Ectodermal cell (in vitro differentiated cells): ENCODE results near the gene NT5DC1.
A peak's percentile ranks its signal among the peaks of the same experiment; 100 is the strongest.

Source experiments
- H3K27ac ChIP-seq: 2 replicates; pipeline ENCODE4 v1.7.0; 2013; ENCODE audit warnings: mild to moderate bottlenecking, low read depth, low read length; ENCODE audit not compliant: insufficient read depth, poor library complexity, severe bottlenecking
- H3K27me3 ChIP-seq: 2 replicates; pipeline ENCODE4 v1.7.0; 2013; ENCODE audit warnings: mild to moderate bottlenecking, low read length; ENCODE audit not compliant: insufficient read depth, control insufficient read depth, poor library complexity, severe bottlenecking
- H3K36me3 ChIP-seq: one replicate; pipeline ENCODE4 v1.7.0; 2013; ENCODE audit warnings: low read length; ENCODE audit not compliant: control insufficient read depth, insufficient read depth
- H3K4me1 ChIP-seq: one replicate; pipeline ENCODE4 v1.7.0; 2013; ENCODE audit warnings: low read length; ENCODE audit not compliant: control insufficient read depth, insufficient read depth
- H3K4me3 ChIP-seq: 2 replicates; pipeline ENCODE4 v1.7.0; 2013; ENCODE audit warnings: low read depth, low read length, control low read depth; ENCODE audit not compliant: insufficient read depth
- H3K9me3 ChIP-seq: 2 replicates; pipeline ENCODE4 v1.7.0; 2013; ENCODE audit warnings: mild to moderate bottlenecking, low read length, moderate library complexity; ENCODE audit not compliant: control insufficient read depth
- WGBS, 2 experiments: methylation state at CpG; one replicate each; pipeline ENCODE4 v1.1.7; 2013; ENCODE audit warnings: missing lambda C conversion rate in 2 of 2; 5-methylcytosine and 5-hydroxymethylcytosine counted together

The NT5DC1 gene

DNA sequence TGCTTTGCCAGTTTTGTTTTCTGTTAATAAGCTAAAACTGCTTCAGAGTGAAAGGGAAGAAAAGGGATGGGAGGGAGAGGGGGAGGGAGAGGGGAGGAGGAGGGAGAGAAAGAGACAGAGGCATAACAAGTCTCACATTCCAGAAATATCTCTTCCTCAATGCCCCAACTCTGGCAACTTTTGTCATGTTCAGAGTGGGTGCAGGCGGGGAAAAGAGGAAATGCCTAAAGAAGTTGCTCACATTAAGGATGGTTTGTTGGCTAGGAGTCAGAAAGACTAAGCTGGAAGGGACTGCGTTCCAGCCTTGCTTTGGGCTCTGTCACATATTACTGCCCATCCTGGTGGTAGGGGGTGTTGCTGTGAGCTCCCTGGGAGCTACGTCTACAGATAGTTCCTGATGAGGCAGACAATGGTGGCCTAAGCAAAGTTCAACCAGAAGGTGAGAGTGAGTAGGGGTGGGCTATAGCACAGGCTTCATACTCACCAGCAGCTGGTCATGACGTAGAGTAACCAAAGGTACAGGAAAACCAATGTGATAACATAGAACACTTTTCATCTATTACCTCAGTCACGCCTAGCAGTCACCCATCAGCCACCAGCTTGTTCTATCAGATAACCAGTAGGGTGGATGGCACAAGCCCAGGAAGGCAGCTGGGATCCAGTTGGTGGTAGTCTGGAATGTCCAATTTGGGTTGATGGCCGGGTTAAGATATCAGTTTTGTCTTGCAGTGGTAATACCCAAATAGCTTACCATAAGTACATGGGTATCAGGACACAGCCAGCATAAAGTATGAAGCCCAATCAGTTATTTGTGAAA lies 151.1 kb downstream of the NT5DC1 start:
- peak overlapping the region; percentile 28 for H3K4me3 ChIP-seq
- peaks cover 33% of the 10 kb centered on the region for H3K4me1 ChIP-seq
- H3K36me3 ChIP-seq, result no peaks in the 10 kb centered on the region
- H3K27me3 ChIP-seq, result no peaks in the 10 kb centered on the region
- no peaks in the 10 kb centered on the region for H3K9me3 ChIP-seq
- WGBS, 2 experiments, result 75 to 76% methylated on average over 6 of the region's 6 CpGs
- H3K27ac ChIP-seq, result no peak overlapping the region

DNA sequence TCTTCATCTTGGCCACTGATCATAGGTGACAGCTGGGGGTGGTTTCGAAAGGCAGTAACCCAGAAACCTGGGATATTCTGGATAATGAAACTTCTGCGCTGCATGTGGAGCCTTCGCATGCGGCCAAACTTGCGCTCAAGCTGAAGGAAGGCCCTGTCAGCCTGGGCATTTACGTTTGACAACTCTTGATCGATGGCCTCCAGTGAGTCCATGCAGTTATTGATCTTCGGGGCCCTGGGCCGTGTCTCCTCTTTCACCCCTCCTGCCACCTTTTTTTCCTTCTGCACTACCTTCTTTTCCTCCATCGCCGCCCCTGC lies 152.5 kb downstream of the NT5DC1 start:
- peak overlapping the region; percentile 90 for H3K4me3 ChIP-seq
- H3K4me1 ChIP-seq, result peaks cover 33% of the 10 kb centered on the region
- no peaks in the 10 kb centered on the region for H3K27me3 ChIP-seq
- 67% methylated on average over 11 of the region's 11 CpGs for WGBS, 2 experiments
- no peaks in the 10 kb centered on the region for H3K36me3 ChIP-seq
- no peak overlapping the region for H3K27ac ChIP-seq
- H3K9me3 ChIP-seq, result no peaks in the 10 kb centered on the region

DNA sequence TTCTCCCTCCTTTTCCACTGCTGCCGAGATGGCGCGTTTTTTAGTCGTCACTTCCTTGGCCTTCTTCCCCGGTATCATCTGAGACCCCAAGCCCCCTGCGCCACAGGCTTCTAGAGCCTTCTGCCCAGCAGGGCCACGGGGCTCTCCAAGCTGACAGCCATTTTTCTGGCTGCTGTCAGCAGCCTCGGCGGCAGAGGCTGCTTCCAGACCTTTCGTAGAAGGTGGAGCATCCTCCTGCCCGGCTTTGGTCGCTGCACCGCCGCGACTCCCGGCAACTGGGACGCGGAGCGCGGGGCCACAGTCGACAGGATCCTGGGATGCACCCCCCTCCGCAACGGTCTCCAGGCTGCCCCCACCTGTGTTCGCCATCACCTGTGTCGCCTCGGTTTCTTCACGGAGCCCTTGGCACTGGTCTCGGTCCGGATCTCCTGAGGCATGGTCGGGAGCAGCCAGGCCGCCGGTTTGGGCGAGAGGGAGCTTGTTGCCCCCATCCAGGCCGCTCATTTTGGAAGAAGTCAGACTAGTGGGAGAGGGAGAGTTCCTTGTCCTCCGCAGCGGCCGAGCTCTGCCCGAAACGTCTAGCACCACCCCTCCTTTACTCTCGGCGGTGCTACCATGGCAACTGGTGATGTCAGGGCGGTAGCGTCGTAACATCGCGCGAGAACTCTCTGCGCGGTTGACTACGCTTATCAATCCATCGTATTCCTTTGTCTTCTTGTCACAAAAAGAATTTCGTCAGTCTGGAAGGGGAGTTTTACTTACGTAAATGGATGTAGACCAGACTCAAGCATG lies 153.0 kb downstream of the NT5DC1 start, which contains the start of gene TSPYL4:
TSS of gene TSPYL4 (minus strand) at position 571 of the 792 bp plus-strand sequence. CDS start at position 504, 67 bp downstream.
- WGBS, 2 experiments, result 1% methylated on average over 53 of the region's 53 CpGs
- H3K4me1 ChIP-seq, result peaks cover 33% of the 10 kb centered on the region
- H3K36me3 ChIP-seq, result no peaks in the 10 kb centered on the region
- peak within 1 kb of the TSS; percentile 91 for H3K27ac ChIP-seq
- no peaks in the 10 kb centered on the region for H3K9me3 ChIP-seq
- H3K4me3 ChIP-seq, result peak within 1 kb of the TSS; percentile 90
- H3K27me3 ChIP-seq, result no peaks in the 10 kb centered on the region

DNA sequence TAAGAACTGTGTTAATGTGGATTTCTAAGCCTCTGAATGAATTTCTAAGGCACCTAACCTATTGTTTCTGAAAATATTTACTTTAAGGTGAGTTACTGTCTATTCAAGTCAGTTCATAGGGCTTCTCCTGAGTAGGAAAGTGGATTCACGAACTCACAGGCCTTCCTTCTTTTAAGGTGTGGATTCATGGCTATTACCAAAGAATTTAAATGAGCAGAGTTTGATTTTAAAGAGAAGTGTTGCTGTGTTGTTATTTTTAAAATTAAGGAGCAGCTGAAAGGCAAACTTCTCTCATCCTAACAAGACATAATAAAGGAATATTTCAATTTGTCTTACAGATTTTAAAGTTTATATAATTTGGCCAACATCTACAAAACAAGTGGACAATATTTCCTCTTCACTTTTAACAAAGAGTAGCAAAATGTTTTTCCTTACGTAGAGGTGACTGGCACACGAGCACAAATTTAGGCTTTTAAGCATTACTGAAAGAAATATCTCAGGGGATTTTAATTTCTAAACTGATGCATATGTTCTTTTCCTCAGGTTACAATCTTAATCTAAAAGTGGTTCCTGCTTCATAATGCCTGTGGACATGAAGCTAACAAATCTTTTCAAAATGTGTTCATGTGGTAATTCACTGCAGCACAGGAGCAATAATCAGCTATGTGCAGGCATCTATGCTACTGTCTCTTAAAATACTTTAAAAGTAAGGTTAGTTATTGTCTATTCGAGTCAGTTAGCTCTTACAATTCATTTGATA lies 153.8 kb downstream of the NT5DC1 start:
- Histone ChIP-seq H3K4me3 (peak overlapping the region; percentile 90), H3K9me3 (no peaks in the 10 kb centered on the region), H3K27ac (peak overlapping the region; percentile 91), H3K27me3 (no peaks in the 10 kb centered on the region), H3K4me1 (peaks cover 33% of the 10 kb centered on the region), H3K36me3 (no peaks in the 10 kb centered on the region)
- 47 to 50% methylated on average over 3 to 4 of the region's 4 CpGs for WGBS, 2 experiments

DNA sequence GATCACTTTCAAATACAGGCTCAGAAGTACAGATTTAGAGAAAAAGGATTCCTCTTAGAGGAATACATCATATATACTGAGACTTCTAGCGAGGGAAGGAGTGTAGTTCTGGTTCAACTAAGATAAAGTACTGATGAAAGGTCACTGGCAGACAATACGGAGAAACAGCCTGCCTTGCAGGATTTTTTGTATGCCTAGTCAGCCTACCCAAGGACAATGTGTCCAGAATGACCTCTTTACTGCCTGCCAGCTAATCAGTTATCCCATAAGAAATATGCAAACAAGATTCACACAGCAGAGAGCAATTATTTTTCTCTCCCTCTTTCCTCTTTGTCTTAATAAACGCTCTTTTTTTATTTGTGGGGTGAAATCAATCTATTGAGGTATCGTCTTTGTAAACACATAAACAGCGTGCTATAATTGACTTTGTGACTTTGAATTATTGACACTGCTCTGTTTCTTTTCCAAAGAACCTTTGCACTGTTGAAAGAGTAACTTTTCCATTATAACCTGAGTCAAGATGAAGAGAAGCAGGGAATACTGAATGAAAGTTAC lies 154.7 kb downstream of the NT5DC1 start:
- Histone ChIP-seq H3K4me3 (peak overlapping the region; percentile 8), H3K4me1 (peaks cover 30% of the 10 kb centered on the region), H3K9me3 (no peaks in the 10 kb centered on the region), H3K36me3 (no peaks in the 10 kb centered on the region), H3K27ac (peak overlapping the region; percentile 10), H3K27me3 (no peaks in the 10 kb centered on the region)
- 73 to 88% methylated on average over 4 to 5 of the region's 5 CpGs for WGBS, 2 experiments

DNA sequence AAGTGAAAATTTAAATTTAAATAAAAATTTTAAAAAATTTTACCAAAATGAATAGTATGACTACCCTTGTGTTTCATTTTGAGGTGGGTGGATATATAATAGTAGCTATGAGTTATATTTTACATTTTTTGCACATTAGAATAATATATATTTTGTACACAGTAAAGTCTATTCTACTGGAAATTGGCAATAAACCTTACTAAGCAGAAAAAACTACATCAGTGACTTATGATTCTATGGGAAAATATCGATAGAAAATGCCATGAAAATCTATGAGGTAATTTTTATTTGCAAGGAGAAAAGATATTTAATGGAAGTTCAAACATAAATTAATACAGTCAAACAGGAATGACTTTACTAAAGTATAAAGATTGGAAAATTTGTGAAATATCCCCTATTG lies 156.0 kb downstream of the NT5DC1 start:
- Histone ChIP-seq H3K27me3 (no peaks in the 10 kb centered on the region), H3K36me3 (no peaks in the 10 kb centered on the region), H3K4me3 (no peak overlapping the region), H3K4me1 (peaks cover 22% of the 10 kb centered on the region), H3K27ac (no peak overlapping the region), H3K9me3 (no peaks in the 10 kb centered on the region)
- WGBS, 2 experiments, result 100% methylated on average over 1 of the region's 1 CpG; no CpG with 5 or more reads in 1 of the 2 experiments

DNA sequence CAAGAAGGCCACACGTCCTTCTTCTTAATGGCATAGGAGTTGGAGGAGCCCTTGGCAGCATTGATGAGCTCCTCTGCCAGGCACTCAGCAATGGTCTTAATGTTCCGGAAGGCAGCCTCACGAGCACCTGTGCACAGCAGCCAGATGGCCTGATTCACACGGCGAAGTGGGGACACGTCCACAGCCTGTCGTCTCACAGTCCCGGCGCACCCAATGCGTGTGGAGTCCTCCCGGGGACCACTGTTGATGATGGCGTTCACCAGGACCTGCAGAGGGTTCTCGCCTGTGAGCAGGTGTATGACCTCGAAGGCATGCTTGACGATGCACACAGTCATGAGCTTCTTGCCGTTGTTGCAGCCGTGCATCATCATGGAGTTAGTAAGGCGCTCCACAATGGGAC lies 157.9 kb downstream of the NT5DC1 start:
- no peaks in the 10 kb centered on the region for H3K9me3 ChIP-seq
- 95 to 97% methylated on average over 18 of the region's 18 CpGs for WGBS, 2 experiments
- H3K27ac ChIP-seq, result no peak overlapping the region
- peaks cover 12% of the 10 kb centered on the region for H3K4me1 ChIP-seq
- H3K36me3 ChIP-seq, result no peaks in the 10 kb centered on the region
- H3K27me3 ChIP-seq, result no peaks in the 10 kb centered on the region
- no peak overlapping the region for H3K4me3 ChIP-seq

DNA sequence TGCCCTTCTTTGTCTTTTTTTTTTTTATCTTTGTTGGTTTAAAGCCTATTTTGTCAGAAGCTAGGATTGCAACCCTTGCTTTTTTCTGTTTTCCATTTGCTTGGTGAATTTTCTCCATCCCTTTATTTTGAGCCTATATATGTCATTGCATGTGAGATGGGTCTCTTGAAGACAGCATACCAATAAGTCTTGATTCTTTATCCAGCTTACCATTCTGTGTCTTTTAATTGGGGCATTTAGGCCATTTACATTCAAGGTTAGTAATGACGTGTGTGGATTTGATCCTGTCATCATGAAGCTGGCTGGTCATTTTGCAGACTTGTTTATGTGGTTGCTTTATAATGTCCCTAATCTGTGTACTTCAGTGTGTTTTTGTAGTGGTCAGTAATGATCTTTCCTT lies 162.7 kb downstream of the NT5DC1 start:
- no peak overlapping the region for H3K27ac ChIP-seq
- no peaks in the 10 kb centered on the region for H3K9me3 ChIP-seq
- no peaks in the 10 kb centered on the region for H3K27me3 ChIP-seq
- H3K4me3 ChIP-seq, result no peak overlapping the region
- WGBS, 2 experiments, result 80 to 88% methylated on average over 1 of the region's 1 CpG
- no peaks in the 10 kb centered on the region for H3K4me1 ChIP-seq
- H3K36me3 ChIP-seq, result no peaks in the 10 kb centered on the region

DNA sequence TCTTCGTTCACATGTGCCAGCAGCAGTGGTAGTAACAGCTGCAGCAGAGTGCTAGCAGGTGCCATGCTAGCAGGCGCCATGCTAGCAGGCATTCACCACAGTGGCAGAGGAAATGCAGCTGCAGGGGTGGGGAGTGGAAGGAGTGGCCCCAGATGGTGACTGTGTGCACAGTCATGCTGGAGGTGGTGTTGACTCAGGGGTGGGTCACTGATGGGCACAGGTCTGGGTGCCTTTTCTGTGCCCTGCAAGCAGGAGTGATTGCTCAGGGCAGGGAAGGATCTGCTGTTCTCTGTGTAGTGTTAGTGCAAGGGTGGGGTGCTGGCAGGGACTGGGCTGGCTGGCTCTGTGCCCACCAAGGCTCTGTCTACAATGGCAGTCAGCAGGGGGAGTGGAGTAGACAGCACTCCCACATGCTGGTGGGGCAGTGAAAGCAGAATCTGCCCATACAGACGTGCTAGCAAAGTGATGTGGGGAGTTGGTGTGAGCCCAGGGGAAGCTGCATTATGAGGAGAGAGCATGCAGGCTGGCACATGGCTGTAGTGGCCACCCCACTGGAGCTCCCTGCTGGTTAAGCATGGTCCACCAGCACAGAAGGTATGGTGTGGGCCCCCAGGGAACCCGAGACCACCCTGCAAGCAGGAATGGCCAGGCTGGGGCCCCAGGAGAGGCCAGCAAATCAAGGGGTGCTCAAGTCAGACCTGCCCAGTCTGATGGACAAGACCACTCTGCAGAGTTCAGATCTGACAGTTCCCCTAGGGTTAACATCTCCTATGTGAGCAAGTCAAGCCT lies 164.6 kb downstream of the NT5DC1 start:
- no peaks in the 10 kb centered on the region for H3K9me3 ChIP-seq
- H3K36me3 ChIP-seq, result no peaks in the 10 kb centered on the region
- H3K27me3 ChIP-seq, result no peaks in the 10 kb centered on the region
- WGBS, 2 experiments, result 90 to 92% methylated on average over 4 of the region's 4 CpGs
- no peak overlapping the region for H3K27ac ChIP-seq
- no peak overlapping the region for H3K4me3 ChIP-seq
- H3K4me1 ChIP-seq, result no peaks in the 10 kb centered on the region
